PC-9 (cell line): ENCODE data around the gene CCDC9B. TPM values are rescaled to one million over a fixed set of nuclear protein-coding genes. Genes with fewer than 3 reads are reported as not detected.

Source experiments
- BruUV-seq: library from RNA; stranded (reverse); fragments of 400-500 nt; replicated peaks from 2 replicates; lab custom pipeline; 2021; lab: Mats Ljungman, UMichigan
- CTCF ChIA-PET: fragments of 300-600 bp; sonication (Branson Sonifier 250); formaldehyde crosslinking; loops from one replicate; lab custom pipeline; 2022; ENCODE audit warnings: antibody characterized with exemption; lab: Charles Lee
- POLR2A ChIA-PET: fragments of 300-600 bp; sonication (Branson Sonifier 250); formaldehyde crosslinking; loops from one replicate; lab custom pipeline; 2022; ENCODE audit warnings: antibody characterized with exemption; ENCODE audit not compliant: unreplicated experiment; lab: Charles Lee
- DNase-seq, 2 experiments: peaks; one replicate each; pipeline versions ENCODE4 v3.0.0 to v3.0.0-alpha.2; 2015 to 2022; ENCODE audit warnings: mixed read lengths in 1 of 2
- H2AFZ ChIP-seq: fragments of 200-600 bp; sonication (generic); 2 replicates; pipeline ENCODE4 v1.8.1; 2017; ENCODE audit warnings: antibody characterized with exemption
- H3F3A ChIP-seq: fragments of 200-600 bp; sonication (generic); 2 replicates; pipeline ENCODE4 v1.8.1; 2017; ENCODE audit warnings: antibody characterized with exemption, mild to moderate bottlenecking, low read depth; ENCODE audit not compliant: insufficient read depth
- H3K27ac ChIP-seq: fragments of 200-600 bp; sonication (generic); 2 replicates; pipeline ENCODE4 v1.6.1; 2016; ENCODE audit warnings: mixed run types
- H3K27me3 ChIP-seq: fragments of 200-600 bp; sonication (generic); 2 replicates; pipeline ENCODE4 v1.6.1; 2016; ENCODE audit warnings: low read depth, mixed run types; ENCODE audit not compliant: insufficient read depth
- H3K36me3 ChIP-seq: fragments of 200-600 bp; sonication (generic); 2 replicates; pipeline ENCODE4 v1.6.1; 2016; ENCODE audit warnings: low read depth, mixed run types
- H3K4me1 ChIP-seq: fragments of 200-600 bp; sonication (generic); replicated peaks from 2 replicates; pipeline ENCODE4 v1.6.1; 2016; ENCODE audit warnings: mixed run types; ENCODE audit not compliant: insufficient read depth
- H3K4me2 ChIP-seq: fragments of 200-600 bp; sonication (generic); 2 replicates; pipeline ENCODE4 v1.6.1; 2017; ENCODE audit warnings: mixed run types
- H3K4me3 ChIP-seq: fragments of 200-600 bp; sonication (generic); 2 replicates; pipeline ENCODE4 v1.6.1; 2016; ENCODE audit warnings: mixed run types
- H3K79me2 ChIP-seq: fragments of 200-600 bp; sonication (generic); 2 replicates; pipeline ENCODE4 v1.6.1; 2017; ENCODE audit warnings: low read depth, mixed run types
- H3K9me2 ChIP-seq: fragments of 200-600 bp; sonication (generic); 2 replicates; pipeline ENCODE4 v1.8.1; 2017; ENCODE audit warnings: mild to moderate bottlenecking; ENCODE audit not compliant: insufficient read depth
- H3K9me3 ChIP-seq: fragments of 200-600 bp; sonication (generic); 2 replicates; pipeline ENCODE4 v1.8.1; 2016; ENCODE audit warnings: low read depth; ENCODE audit not compliant: insufficient read depth
- H4K20me1 ChIP-seq: fragments of 200-600 bp; sonication (generic); 2 replicates; pipeline ENCODE4 v1.8.1; 2017; ENCODE audit not compliant: insufficient read depth
- EZH2 ChIP-seq: fragments of 200-600 bp; sonication (generic); IDR thresholded peaks from 2 replicates; pipeline ENCODE4 v1.8.0; 2017; ENCODE audit warnings: antibody characterized with exemption, low read depth
- intact Hi-C: fragments of 100-400 bp; cut with micrococcal nuclease; formaldehyde crosslinking; loops from one replicate; pipeline ENCODE4 v1.10.0; 2022; ENCODE audit not compliant: unreplicated experiment
- total RNA-seq: library from RNA; stranded (reverse); gene quantifications from 2 replicates; pipeline ENCODE4 v1.2.3, GENCODE V29; 2021
- TF ChIP-seq, protein P1 (sequence below): fragments of 200-600 bp; sonication (generic); conservative IDR thresholded peaks from 2 replicates; pipeline ENCODE4 v1.6.1; 2017; ENCODE audit warnings: mixed run types, antibody characterized with exemption, mild to moderate bottlenecking, moderate library complexity

The CCDC9B gene
- total RNA-seq, 1 experiment from 2014 or later: 141 TPM

- Histone ChIP-seq H3K79me2 (peaks cover 53% of the 10 kb centered on the region), H3K4me1 (peaks cover 54% of the 10 kb centered on the region)
These were observed 2.6 kb downstream of the CCDC9B start for GRCh38 chr15:40338041-40338657.

DNA sequence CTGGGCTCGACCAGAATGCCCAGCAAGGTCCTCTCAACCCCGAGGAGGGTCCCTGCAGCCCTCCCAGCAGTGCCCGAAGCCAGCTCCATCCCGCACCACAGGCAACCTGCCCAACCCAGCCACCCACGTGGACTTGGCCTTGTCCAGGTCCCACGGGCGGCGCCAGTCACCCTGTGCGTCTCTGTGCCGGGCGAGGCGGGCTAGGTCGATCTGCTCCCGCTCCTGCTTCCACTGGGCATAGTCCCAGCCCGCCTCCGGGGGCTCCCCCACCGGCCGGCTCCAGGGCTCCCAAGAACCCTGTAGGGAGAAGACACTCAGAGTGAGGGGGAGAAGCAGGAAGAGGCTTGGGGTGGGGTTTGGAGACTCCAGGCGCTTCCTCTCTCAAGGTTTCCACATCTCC is 3.1 kb downstream of the CCDC9B start:
- H3K9me3 ChIP-seq: no peaks in the 10 kb centered on the region
- peaks cover 49% of the 10 kb centered on the region for H3K4me1 ChIP-seq
- H3K79me2 ChIP-seq: peaks cover 53% of the 10 kb centered on the region
- DNase-seq: no peak
- H4K20me1 ChIP-seq: 0 out of 2 replicates have a peak, but pooled peaks cover 3% of the 10 kb centered on the region
- H2AFZ ChIP-seq: no peak overlapping the region
- CTCF ChIA-PET: interaction anchor here (0.6 to 1.6 kb wide), 5 partner anchors 10 to 47 kb away, joined by 3 to 5 read pairs (median 3); partner anchors contain the start of gene KNSTRN
- H3F3A ChIP-seq: peaks cover 67% of the 10 kb centered on the region
- no peaks in the 10 kb centered on the region for H3K9me2 ChIP-seq
- no peaks in the 10 kb centered on the region for H3K27me3 ChIP-seq
- intact Hi-C loops: no loop called here
- peak overlapping the region; percentile 91; the same call in 1 of the 2 replicates for H3K27ac ChIP-seq
- peak overlapping the region; percentile 90 for H3K4me2 ChIP-seq
- peak overlapping the region; percentile 94 for H3K4me3 ChIP-seq
- POLR2A ChIA-PET: interaction anchor here (0.6 kb wide), 1 partner anchor 11 kb away, joined by 4 read pairs; no protein-coding TSS in a partner anchor
- H3K36me3 ChIP-seq: peaks cover 14% of the 10 kb centered on the region; the same call in 1 of the 2 replicates
- no peak for TF ChIP-seq EZH2
- TF ChIP-seq, protein P1, sequence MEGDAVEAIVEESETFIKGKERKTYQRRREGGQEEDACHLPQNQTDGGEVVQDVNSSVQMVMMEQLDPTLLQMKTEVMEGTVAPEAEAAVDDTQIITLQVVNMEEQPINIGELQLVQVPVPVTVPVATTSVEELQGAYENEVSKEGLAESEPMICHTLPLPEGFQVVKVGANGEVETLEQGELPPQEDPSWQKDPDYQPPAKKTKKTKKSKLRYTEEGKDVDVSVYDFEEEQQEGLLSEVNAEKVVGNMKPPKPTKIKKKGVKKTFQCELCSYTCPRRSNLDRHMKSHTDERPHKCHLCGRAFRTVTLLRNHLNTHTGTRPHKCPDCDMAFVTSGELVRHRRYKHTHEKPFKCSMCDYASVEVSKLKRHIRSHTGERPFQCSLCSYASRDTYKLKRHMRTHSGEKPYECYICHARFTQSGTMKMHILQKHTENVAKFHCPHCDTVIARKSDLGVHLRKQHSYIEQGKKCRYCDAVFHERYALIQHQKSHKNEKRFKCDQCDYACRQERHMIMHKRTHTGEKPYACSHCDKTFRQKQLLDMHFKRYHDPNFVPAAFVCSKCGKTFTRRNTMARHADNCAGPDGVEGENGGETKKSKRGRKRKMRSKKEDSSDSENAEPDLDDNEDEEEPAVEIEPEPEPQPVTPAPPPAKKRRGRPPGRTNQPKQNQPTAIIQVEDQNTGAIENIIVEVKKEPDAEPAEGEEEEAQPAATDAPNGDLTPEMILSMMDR: no peak
- BruUV-seq: no TSS peak

More at GRCh38 chr15:40338041-40338657, 2.6 kb downstream of the CCDC9B start:
- Histone ChIP-seq H3K27me3 (no peaks in the 10 kb centered on the region), H3K9me3 (no peaks in the 10 kb centered on the region), H3K36me3 (peaks cover 14% of the 10 kb centered on the region; the same call in 1 of the 2 replicates), H2AFZ (no peak overlapping the region), H3K4me2 (peak overlapping the region; percentile 90), H3K9me2 (no peaks in the 10 kb centered on the region), H3K27ac (peak overlapping the region; percentile 91), H3K4me3 (peak overlapping the region; percentile 94), H3F3A (peaks cover 67% of the 10 kb centered on the region), H4K20me1 (0 out of 2 replicates have a peak, but pooled peaks cover 3% of the 10 kb centered on the region)
- peak; percentile 63 to 78 for DNase-seq
- ChIA-PET CTCF (interaction anchor here (0.6 to 2.6 kb wide), 9 partner anchors 10 to 65 kb away, joined by 3 to 8 read pairs (median 3); partner anchors contain the start of gene KNSTRN), POLR2A (interaction anchor here (0.5 to 0.6 kb wide), 4 partner anchors 10 to 556 kb away, joined by 3 to 6 read pairs (median 4); partner anchors contain the start of gene FSIP1)
- no TSS peak for BruUV-seq
- intact Hi-C loops: loop anchor here (2.0 kb wide), 1 partner anchor 59 kb away; no protein-coding TSS in a partner anchor
- no peak for TF ChIP-seq EZH2
- TF ChIP-seq, protein P1: peak; percentile 88

DNA sequence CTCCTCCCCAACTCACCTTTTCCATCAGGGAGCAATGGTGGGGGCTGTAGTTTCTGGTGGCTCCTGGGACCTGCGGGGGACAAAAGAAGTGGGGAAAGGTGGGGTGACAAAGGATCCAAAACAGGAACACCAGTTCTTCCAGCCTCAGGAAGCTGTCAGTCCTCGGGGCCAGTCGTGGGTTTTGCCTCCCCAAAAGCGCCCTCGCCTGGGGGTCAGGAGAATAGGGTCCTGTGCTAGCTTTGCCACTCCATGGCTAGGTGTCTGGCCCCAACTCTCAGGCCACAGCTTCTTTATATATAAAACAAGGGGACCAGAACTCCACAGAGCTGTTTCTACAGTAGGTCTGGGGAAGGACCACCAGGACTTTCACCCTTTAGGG is 4.0 kb downstream of the CCDC9B start:
- no peak overlapping the region for H2AFZ ChIP-seq
- peaks cover 40% of the 10 kb centered on the region for H3K4me1 ChIP-seq
- H3K27me3 ChIP-seq: no peaks in the 10 kb centered on the region
- peak overlapping the region; percentile 90 for H3K4me2 ChIP-seq
- ChIA-PET CTCF (interaction anchor here (0.6 to 1.6 kb wide), 2 partner anchors 46 to 175 kb away, joined by 3 to 5 read pairs; no protein-coding TSS in a partner anchor), POLR2A (interaction anchor here (0.6 kb wide), 1 partner anchor 9 kb away, joined by 3 read pairs; no protein-coding TSS in a partner anchor)
- no TSS peak for BruUV-seq
- DNase-seq: no peak
- no peak overlapping the region for H3K4me3 ChIP-seq
- H4K20me1 ChIP-seq: 0 out of 2 replicates have a peak, but pooled peaks cover 3% of the 10 kb centered on the region
- intact Hi-C loops: no loop called here
- TF ChIP-seq EZH2: no peak
- TF ChIP-seq, protein P1: no peak
- H3K9me2 ChIP-seq: no peaks in the 10 kb centered on the region
- no peaks in the 10 kb centered on the region for H3K9me3 ChIP-seq
- peaks cover 70% of the 10 kb centered on the region for H3F3A ChIP-seq
- no peak overlapping the region for H3K27ac ChIP-seq
- peaks cover 53% of the 10 kb centered on the region for H3K79me2 ChIP-seq
- peaks cover 14% of the 10 kb centered on the region; the same call in 1 of the 2 replicates for H3K36me3 ChIP-seq
